ENCODE results near the gene ZP4. TPM values are rescaled to one million over a fixed set of nuclear protein-coding genes. Genes with fewer than 3 reads are reported as not detected.

The ZP4 gene
- total RNA-seq, 1 donor from 2014 or later, result not detected

DNA sequence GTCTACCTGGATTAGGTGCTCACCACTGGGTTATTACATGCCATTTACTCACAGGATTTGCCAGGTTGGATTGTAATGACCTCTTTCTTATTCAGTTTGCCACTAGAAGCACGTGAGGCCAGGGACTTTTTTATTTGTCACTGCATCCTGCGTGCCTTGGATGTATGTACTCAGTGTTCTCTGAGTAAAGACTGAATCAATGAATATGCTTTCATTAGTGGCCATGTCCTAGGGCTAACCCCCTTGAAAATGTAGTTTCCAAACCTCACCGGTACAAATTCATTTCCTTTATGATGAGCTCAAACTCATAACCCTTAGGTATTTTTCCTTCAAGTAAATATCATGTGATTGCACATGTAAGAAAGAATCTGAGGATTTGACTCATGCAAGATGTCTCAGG, 1.3 kb upstream of the ZP4 start:
- Mint-ChIP-seq H3K27me3 (no peaks in the 10 kb centered on the region), H3K27ac (no peak overlapping the region), H3K4me3 (ENCODE audit: low read depth) (no peak overlapping the region), H3K36me3 (ENCODE audit: insufficient read depth) (no peaks in the 10 kb centered on the region), H3K9me3 (ENCODE audit: low read depth) (no peaks in the 10 kb centered on the region), H3K4me1 (ENCODE audit: low read depth) (no peaks in the 10 kb centered on the region)
- TF ChIP-seq, protein P1, sequence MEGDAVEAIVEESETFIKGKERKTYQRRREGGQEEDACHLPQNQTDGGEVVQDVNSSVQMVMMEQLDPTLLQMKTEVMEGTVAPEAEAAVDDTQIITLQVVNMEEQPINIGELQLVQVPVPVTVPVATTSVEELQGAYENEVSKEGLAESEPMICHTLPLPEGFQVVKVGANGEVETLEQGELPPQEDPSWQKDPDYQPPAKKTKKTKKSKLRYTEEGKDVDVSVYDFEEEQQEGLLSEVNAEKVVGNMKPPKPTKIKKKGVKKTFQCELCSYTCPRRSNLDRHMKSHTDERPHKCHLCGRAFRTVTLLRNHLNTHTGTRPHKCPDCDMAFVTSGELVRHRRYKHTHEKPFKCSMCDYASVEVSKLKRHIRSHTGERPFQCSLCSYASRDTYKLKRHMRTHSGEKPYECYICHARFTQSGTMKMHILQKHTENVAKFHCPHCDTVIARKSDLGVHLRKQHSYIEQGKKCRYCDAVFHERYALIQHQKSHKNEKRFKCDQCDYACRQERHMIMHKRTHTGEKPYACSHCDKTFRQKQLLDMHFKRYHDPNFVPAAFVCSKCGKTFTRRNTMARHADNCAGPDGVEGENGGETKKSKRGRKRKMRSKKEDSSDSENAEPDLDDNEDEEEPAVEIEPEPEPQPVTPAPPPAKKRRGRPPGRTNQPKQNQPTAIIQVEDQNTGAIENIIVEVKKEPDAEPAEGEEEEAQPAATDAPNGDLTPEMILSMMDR (IDR thresholded peaks at IDR 0.05; ENCODE audit: unreplicated experiment), result no peak
- DNase-seq (ENCODE audit: low spot score, unreplicated experiment), result no peak

DNA sequence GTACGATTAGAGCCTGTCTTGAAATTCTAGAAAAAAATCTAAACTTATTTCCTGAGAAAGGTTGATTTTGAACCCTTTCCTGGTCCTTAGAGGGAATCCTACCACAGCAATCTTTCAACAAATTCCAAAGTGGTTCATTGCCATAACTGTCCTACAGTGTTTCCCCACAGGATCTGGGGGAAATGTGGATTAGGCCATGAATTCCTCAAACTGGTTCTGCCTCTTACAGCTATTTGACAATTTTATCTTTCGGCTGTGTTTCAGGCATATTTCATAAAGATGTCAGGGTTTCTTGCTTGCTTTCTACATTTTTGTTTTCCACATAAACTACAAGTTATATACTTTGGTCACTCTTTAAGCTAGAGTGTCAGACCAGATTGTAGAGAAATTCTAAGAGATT, 544 bp upstream of the ZP4 start:
- no peak for DNase-seq (ENCODE audit: low spot score, unreplicated experiment)
- no peaks in the 10 kb centered on the region for H3K4me1 Mint-ChIP-seq (ENCODE audit: low read depth)
- TF ChIP-seq, protein P1 (IDR thresholded peaks at IDR 0.05; ENCODE audit: unreplicated experiment), result no peak

DNA sequence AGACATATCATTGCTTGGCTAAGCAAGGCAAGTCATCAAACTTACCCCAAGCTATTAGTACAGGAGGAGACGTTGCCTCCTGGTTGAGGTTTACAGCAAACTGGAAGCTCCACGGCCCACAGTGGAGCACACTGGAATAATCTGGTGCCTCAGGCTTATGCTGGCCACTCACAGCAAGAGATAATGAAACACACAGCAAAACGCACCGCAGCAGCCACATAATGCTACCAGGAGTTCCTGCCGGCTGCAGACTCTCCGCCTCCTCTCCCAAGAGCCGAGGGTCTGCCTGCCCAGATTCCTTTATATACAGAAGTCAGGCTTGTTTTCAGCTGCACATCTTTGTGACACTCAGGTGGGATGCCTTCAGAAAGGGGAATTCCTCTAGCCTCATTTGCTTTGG, 306 bp downstream of the ZP4 start:
- Mint-ChIP-seq H3K27me3 (no peaks in the 10 kb centered on the region), H3K27ac (no peak overlapping the region), H3K9me3 (ENCODE audit: low read depth) (no peaks in the 10 kb centered on the region), H3K36me3 (ENCODE audit: insufficient read depth) (no peaks in the 10 kb centered on the region), H3K4me1 (ENCODE audit: low read depth) (no peaks in the 10 kb centered on the region), H3K4me3 (ENCODE audit: low read depth) (no peak overlapping the region)
- DNase-seq (ENCODE audit: low spot score, unreplicated experiment), result no peak
- TF ChIP-seq, protein P1 (IDR thresholded peaks at IDR 0.05; ENCODE audit: unreplicated experiment), result no peak

More for the DNA sequence above, 544 bp upstream of the ZP4 start:
- Mint-ChIP-seq H3K27ac (no peak overlapping the region), H3K36me3 (ENCODE audit: insufficient read depth) (no peaks in the 10 kb centered on the region), H3K9me3 (ENCODE audit: low read depth) (no peaks in the 10 kb centered on the region), H3K27me3 (no peaks in the 10 kb centered on the region), H3K4me3 (ENCODE audit: low read depth) (no peak overlapping the region)

DNA sequence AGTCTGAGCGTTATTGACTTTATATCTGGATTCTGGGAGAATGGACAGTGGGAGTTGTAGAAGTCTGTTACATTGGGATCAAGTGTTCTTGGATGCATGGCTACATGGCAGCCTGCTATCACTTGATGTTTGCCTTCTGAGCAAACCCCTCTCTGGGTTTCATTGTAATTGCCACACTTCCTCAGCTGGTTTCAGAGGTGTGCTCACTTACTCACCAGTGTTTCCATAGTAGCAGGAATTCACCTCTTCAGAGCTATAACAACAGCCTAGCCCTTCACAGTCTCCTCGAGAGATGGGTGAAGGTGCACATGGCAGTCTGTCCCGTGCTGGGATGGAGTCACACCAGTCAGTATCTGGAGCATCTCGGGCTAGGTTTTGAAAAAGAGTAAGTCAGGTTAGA, 2.6 kb downstream of the ZP4 start:
- Mint-ChIP-seq H3K27ac (no peak overlapping the region), H3K36me3 (ENCODE audit: insufficient read depth) (no peaks in the 10 kb centered on the region), H3K9me3 (ENCODE audit: low read depth) (no peaks in the 10 kb centered on the region), H3K4me3 (ENCODE audit: low read depth) (no peak overlapping the region), H3K4me1 (ENCODE audit: low read depth) (no peaks in the 10 kb centered on the region), H3K27me3 (no peaks in the 10 kb centered on the region)
- TF ChIP-seq, protein P1 (IDR thresholded peaks at IDR 0.05; ENCODE audit: unreplicated experiment), result no peak
- no peak for DNase-seq (ENCODE audit: low spot score, unreplicated experiment)

DNA sequence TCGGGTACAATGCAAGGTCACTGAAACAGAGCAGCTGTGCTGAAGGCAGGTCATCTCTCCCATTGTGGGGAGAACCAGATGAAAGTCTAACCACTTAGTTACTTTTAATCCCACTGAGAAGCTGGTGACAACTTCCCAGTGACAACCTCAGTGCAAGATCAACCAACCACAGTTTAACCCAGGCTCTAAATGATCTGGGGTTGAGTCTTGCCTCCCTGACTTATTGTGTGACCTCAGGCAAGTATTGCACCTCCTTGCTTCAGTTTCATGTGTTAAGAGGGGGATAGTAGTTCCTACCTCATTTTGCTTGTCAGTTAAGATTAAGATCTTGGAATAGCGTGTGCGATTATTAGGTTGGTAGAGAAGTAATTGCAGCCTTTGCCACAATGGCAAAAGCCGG, 3.2 kb downstream of the ZP4 start:
- TF ChIP-seq, protein P1 (IDR thresholded peaks at IDR 0.05; ENCODE audit: unreplicated experiment), result no peak
- Mint-ChIP-seq H3K27me3 (no peaks in the 10 kb centered on the region), H3K9me3 (ENCODE audit: low read depth) (no peaks in the 10 kb centered on the region), H3K4me1 (ENCODE audit: low read depth) (no peaks in the 10 kb centered on the region), H3K27ac (no peak overlapping the region), H3K4me3 (ENCODE audit: low read depth) (no peak overlapping the region), H3K36me3 (ENCODE audit: insufficient read depth) (no peaks in the 10 kb centered on the region)
- DNase-seq (ENCODE audit: low spot score, unreplicated experiment), result no peak

Data from progenitor cell of endocrine pancreas (in vitro differentiated cells).